Bronchial smooth muscle cell (primary cell): ENCODE results near the gene GRB14. TPM values are rescaled to one million over a fixed set of nuclear protein-coding genes. Genes with fewer than 3 reads are reported as not detected.

Source experiments
- total RNA-seq: library from RNA; depleted of rRNA; stranded (reverse); fragments of >200 nt; gene quantifications from 2 replicates; pipeline ENCODE4 v1.2.1, GENCODE V29; 2014

GRB14 gene
- total RNA-seq = 0.17 and 4.1 TPM in 2 replicates

DNA sequence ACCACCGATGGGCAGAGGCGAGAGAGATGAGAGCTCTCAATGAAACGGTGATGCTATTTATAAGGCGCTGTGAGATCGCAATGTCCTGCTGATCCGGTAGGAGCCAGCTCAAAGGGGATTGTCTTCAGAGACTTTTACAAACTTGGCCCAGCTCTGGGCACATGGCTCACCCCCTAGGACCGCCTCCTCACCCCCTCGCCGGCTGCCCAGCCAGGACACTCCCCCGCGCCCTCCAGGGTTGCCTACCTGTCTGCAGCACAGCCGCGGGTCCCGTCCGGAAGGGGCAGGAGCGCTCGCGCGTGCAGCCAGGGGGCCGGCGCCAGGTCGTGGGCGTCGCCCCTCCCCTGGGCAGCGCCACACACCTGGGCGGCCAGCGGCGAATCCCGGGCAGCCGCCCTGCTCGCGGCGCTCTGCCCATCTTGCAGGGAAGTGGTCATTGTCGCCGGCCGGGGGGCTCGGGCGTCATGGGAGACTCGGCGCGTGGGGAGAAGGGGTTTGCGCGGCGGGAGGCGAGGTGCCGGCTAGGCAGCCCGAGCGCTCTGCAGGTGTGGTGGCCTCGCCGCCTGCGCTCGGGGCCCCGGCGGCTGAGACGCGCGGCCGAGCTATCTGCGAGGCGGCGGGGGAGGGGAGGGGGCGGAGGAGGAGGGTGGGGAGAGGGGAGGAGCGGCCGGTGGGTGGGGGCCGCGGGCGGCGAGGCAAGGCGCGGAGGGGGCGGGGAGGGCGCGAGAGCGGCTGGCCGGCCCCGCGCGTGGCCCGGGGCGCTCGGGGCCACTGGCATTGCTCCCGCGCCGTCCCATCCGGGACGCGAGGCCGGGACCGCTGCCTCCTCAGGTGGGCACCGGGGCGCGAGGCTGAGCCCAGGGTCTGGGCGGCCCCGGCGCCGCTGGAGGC lies at the start of gene GRB14:
Gene GRB14, minus strand, starts transcription at position 610 of the 891 bp plus-strand sequence. Its CDS starts 173 bp downstream, at position 437.

Other genes starting within 250 kb of the GRB14 start
- gene COBLL1, start 220.3 kb upstream of the GRB14 start, total RNA-seq = 1.1 and 2.5 TPM in 2 replicates